ENCODE results near the gene TNS3.

TNS3 gene

DNA sequence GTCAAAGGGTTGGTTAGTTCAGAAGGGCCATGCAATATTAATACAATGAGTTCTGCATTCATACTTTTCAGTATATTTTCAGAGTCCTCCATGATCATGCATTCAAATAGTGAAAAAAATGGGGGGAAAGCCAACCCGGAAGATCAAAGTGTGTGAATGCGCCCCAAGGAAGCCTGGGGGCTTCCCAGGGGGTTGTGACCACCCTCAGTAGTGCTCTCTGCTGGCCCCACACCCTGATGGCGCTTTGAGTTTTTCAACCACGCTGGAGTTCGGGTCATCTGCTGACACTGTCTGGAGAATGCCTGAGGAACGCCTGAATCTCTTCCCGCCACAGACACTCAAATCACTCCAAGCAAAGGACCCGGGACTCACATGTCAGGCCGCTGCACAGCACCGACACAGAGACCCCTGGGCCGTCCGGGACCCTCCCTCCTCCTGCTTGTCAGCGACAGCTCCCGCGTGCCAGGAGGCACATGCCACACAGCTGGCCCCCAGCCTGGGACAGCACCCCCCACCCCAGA, 1.0 kb downstream of the TNS3 start:
- DNase-seq, result no peak

DNA sequence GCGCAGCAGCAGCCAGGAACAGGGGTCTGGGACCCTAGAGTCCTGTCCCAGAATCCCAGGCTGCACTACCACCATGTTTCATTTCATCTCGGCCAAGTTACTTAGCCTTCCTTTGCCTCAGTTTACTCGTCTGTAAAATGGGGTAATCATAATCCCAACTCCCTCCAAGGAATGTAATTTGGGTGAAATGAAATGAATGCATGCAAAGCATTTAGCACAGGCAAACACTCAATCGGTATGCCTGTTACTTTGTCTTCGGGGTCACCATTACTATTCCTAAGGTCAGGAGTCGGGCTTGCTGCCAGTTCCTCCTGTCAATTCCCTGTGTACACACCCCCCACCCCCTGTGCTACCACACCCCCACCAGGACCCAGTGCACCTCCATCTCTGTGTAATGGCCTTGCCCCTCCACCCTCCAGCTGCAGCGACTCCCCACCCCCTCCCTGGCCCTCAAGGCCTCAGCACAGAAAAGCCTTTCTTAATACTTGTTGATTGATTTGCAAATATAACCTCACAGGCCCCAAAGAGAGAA, 1.7 kb downstream of the TNS3 start:
- DNase-seq, result no peak

DNA sequence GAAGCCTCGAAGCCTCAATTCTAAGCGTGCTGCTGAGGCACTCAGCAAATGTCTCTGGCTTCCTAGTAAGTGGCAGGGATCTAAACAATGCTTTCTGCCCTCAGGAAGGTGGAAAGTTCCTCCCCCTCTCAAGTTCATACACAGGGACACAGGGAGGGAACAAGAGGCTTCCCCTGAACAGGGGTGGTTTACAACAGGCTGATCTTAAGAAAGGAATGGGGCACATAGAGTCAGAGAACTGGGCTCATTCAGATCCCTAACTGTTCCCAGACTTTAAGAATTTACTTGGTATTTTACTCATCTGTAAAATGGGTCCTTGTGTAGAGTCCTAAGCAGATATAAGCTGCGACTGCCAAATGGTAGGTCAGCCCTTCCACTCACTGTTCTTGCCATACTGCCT, 2.5 kb downstream of the TNS3 start:
- DNase-seq, result no peak

DNA sequence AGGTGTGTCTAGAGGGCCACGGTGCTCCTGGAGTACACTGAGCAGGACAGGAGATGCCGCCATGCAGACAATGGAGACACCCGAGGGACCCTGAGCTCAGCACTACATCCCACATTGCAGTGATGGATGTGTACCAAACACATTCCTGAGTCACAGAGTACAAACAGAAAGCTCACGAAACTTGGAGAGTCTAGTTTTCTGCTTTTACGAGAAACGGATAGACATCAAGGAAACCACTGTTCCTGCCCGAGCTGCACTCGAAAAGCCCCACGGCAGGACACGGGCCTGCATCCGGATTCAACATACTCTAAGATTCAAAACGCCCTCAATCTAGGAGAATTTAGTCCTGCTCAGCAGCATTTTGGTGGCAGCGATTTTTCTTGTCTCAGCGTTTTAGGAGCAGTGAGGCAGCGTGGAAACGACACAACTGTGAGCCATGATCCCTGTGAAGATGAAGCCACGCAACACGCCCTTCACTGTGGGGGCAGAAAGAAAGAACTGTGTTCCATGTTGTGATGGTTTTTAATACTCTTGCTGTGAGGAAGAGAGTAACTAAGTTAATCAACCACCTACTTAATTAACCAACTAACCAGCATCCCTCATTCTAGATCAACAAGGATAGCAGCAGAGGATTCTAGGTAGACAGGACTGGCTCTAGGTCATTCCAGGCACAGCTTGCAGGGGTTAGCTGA, 3.2 kb downstream of the TNS3 start:
- no peak for DNase-seq

DNA sequence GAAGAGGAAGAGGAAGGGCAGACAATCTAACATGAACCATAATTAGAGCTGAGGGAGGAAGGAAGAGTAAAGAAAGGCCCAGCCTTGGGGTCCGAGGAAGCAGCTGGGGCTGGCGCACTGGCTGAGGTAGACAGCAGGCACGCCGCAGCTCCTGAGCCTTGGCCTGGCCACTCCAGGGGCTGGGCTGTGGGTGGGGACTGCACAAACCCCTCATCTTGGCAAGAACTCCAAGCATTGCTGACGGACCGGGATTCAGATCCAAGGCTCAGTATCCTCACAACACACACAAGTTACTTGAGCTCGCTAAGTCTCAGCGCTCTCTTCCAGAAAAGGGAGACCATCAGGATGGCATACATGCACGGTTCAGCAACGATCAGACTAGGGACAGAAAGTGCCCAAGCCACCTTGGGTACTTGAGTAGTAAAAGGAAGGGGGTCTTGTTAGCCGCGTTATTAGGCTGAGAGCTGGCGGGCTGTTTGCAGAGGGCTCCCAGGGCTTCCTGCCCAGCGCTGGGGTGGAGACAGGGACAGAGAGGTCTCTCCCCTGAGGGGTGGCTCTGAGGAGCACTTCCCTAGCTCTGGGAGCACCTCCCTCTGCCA, 4.5 kb downstream of the TNS3 start:
- no peak for DNase-seq

DNA sequence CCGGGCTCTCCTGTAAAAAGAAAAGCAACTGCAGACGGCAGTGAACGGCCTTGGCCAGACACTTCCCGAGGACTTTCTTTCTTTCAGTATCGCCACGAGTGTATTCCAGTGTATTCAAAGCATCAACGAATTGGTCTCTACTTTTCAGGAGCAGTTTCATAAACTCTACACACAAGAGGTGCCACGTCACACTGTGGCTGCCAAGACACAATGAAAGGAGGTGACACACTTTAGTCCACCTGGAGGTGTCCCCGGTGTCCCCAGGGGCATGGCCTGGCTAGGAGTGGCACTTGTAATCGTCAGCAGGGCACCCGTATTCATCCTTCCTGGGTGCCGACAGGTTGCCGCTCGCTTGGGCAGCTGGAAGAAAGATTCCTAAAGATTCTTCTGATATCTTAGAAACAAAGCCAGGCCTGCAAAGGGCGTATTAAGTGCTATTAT, 5.0 kb downstream of the TNS3 start:
- no peak for DNase-seq

DNA sequence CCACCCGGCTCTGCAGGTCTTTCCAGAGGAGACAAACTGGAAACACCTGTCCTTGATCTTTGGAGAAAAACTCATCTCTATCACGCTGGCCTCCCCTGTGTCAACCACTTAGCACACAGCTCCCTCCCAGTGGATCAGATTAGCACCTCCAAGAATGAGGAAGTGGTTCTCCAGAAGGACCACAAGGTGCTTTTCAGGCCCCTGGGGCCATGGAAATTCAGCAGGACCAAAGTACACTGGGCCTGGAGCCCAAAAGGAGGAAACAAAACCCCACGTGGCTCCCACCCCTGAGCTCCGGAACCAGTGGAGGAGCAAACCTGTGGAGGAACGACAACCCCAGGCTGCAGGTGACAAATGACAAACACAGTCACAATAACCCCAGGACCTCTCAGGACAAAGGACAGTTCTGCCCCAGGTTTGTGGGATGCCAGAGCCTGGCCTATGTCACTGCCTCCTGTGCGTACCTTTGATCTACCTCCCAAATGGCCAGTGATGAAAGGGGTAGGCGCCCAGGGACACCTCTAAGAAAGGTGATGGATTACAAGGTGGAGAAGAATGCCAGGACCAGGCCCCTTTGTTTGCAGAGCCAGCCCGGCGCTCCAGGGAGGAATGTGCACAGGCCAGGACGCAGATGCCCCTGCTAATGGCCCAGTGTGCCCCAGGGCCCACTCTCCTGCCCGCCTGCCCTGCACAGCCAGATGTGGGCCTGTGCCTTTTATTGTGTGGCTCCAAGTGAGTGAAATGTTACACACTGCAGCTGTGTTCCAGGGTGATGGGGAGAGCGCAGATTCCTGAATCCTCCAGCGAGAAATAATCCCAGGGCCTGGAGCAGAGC, 5.7 kb downstream of the TNS3 start:
- DNase-seq, result no peak

DNA sequence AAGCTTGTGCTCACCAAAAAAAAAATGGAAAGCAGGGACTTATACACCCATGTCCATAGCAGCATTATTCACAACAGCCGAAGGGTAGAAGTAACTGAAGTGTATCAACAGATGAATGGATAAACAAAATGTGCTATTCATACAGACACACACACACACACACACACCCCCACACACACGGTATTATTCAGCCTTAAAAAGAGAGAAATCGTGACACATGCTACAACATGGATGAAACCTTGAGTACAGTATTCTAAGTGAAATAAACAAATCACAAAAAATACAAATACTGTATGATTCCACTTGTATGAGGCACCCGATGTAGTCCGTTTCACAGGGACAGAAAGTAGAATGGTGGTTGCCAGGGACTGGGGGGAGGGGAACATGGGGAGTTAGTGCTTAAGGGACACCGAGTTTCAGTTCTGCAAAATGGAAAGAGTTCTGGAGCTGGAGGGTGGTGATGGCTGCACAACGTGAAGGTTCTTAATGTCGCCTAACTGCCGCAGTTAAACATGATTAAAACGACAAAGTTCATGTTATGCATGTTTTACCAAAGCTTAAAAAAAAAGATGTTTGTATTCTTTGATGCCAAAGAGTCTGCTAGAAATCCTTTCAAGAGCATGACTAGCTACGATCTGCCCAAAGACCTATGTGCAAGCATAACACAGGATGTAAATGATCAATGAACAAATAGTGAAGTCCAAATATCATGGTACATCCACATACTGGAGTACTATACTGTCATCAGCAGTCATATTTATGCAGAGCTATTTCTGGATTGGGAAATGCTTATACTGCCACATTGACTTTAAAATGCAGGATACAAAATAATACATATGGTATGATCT, 7.2 kb downstream of the TNS3 start:
- DNase-seq, result no peak

DNA sequence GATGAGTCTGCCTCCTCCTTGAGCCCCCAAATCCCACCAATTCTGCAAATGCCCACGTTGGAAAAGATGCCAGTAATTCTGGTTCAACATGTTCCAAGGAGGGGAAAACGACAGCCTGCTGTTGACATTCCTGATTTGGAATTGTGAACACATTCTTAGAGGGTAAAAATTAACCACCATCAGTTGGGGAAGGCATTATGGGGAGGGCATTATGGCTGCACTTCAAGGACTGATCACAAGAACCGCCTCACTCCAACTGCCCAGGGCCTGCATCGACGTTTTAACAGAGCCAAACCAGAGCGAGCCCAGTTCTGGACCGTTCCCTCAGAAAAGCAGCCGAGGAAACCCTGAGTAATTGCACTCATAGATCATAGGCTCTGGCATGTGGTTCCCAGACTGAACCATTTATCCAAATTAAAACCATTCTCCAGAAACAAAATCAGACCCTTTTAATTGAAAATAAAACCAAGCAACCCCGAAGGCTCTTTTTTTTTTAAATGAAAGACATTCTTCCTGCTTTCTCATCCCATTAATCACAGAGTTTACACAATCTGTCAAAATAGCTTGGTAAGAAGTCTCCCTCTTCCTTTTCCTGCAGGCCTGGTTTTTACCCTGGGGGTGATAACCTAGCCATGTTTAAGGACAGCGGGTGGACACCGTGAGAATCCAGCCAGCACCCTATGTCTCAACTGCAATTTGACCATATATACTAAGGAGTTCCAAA, 8.0 kb downstream of the TNS3 start:
- DNase-seq, result no peak

DNA sequence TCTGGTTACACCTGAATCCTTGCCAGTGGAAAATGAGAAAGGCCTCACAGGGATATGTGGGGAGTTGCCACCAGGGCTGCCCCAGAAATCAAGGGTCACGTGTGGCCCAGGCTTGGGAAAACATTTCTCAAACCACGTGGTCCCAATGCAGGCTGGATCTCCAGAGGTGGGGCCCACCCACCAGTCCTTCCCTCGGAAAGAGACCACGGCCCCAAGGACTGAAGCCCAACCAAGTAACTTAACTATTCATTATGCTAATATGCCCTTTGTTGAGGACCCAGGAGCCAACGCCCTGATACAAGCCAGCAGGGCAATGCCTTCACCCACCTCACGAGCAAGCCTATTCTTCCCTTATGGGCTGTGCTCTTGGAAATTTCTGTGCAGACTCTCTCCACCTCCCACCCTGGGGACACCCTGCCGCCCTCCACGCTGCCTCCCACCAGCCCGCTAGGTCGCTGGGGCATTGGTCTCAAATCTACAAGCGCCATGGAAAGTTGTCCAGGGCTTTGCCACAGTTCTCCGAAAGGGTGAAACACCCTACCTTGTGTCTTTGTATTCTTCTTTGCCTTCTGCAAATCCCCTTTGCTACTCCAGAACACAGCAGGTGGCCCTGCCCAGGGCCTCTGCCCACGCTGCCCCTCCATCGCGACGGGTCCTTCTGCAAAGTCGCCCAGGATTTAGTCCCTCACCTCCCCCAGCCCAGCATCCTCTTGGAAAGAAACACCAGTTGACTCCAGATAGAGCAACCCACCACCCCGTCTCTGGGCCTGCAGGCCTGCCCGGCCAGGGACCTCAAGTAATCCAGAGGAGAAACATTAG, 8.8 kb downstream of the TNS3 start:
- no peak for DNase-seq

DNA sequence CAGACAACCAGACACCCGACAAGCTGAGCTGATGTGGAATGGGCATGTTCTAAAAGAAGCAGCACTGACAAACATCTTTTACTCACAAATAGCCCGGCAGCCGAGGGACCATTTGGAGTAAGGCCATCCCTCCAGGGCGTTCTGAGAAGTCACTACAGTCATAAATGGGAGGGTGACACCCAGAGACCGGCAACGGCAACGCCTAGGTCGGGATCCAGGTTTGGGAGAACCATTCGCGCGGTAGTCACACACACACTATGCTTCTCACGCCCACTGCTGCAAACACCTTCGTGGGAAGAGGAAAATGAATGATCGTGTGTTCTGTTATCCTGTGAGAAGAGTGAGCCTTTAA, 9.8 kb downstream of the TNS3 start:
- DNase-seq, result no peak

DNA sequence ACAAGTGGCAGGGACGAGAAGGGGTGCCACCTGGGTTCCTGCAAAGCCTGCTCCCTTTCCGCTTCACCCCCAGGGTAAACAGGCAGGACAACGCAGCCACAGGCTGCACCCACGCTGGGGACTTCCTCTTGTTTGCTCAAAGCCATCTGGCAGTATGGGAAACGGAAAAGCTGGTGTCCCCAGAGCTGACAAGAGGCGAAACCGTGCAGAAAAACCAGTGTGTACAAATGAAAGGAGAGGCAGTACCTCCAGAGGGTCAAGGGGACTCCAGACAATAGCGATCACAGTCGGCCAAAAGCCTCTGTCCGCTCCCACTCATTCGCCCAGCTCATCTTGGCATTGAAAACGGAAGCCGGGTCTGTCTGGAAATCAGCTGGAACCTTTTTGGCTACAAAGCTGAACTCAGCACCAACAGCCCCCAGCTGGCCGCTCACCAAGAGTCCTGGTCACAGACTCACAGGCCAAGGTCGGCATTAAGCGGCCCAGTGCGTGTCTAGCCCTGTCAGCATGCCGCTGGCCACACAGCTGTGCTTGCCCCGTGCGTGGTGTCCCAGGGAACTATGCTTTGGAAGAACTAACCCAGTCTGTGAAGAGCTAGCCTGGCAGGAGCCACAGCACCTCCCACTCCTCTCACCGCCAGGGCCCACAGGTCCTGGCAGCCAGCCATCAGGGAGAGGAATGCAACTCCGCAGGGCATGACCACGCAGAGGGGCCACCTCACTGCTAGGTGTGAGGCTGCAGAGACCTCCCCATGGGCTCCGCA, 10.4 kb downstream of the TNS3 start:
- DNase-seq, result no peak

DNA sequence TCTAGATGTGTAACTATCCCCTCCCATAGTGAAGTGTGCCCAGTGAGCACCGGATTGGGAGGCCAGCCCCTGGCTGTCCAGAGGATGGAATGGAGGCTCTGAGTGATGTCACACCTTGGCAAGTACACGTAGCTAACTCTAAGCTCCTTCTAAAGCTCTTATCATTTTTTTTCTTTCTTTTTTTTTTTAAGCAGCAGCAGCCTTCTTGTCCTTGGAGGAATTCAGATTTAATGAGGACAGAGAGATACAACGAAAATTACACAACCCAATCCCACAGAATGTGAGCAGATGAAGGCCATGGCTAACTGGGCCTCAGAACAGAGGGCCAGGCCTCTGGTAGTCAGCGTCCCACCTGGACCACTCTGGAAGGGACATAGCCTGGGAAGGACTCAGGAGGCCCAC, 11.3 kb downstream of the TNS3 start:
- no peak for DNase-seq

DNA sequence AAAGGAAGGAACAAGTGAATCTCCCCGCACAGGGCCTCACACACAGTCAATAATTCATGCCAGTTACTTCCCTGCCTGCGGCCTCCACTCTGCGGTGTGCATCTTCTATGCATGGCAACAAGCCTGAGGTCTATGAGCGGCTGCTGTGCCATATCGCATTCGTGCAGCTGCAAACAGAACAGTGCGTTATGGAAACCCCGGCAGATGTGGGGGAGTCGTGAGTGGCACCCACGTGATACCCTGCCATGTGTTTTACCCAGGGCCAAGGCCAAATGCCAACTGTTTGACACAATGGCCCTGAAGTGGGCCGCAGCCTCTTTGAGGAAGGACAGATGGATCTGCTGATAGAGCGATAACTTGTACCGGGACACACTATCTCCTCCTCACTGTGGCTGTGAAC, 13.4 kb downstream of the TNS3 start:
- DNase-seq, result no peak

DNA sequence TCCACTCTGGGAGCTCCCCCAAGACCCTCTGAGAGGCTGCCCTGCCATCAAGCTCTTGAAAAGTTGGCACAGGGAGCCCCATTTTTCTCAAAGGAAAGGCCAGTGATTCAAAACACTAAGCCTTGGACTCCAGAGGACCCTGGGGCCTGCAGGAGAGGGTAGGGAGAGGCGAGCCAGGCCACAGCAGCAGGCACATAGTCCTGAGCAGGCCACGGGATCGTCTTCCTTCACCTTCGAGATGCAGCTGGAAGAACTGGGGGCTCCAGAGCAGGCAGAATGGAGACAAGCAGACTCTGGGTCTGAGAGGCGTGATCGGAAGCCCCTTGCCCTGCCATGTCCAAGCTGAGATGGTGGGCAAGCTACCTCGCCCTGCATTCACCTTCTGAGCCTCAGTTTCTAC, 13.9 kb downstream of the TNS3 start:
- no peak for DNase-seq

DNA sequence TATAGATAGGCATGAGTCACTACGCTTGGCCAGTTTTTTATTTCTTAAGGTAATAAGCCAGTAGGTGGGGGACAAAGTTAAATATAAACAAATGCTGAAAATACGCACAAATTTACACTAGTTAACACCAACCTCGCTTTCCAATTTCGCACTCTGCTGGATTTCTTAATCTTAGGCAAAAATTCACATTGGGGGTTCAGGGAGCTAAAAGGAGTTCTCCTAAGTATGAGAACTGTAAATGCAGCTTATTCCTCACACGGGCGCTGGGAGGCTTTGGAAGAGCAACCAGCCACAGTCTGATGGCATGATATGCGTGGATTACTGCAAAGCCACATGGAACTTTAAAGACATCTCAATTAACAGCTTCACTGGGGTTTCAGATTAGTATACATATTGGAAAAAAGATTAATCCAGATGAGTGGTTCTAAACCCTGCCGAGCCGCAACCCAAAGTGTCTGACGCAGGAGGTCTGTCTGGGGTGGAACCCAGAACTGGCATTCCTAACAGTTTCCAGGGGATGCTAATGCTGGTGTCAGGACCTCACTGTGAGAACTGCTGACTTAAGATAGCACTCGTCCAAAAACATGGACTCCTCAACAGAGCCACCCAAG, 16.2 kb downstream of the TNS3 start:
- no peak for DNase-seq

DNA sequence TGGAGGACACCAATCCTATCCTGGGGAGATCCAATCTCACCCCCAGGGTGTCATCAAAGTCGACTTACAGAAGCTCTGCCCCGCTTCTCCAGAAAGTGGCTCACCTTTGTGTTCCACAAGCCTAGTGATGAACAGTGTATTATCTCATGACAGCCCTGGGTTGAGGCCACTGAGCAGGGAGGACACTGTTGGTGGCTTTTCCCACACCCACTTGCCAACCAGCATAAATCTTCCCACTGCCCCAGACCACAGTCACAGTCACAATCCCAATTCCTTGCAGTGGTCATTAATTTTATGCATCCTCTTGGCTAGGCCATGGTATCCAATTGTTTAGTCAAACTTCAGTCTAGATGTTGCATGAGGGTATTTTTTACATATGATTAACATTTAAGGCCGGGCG, 18.4 kb downstream of the TNS3 start:
- no peak for DNase-seq

DNA sequence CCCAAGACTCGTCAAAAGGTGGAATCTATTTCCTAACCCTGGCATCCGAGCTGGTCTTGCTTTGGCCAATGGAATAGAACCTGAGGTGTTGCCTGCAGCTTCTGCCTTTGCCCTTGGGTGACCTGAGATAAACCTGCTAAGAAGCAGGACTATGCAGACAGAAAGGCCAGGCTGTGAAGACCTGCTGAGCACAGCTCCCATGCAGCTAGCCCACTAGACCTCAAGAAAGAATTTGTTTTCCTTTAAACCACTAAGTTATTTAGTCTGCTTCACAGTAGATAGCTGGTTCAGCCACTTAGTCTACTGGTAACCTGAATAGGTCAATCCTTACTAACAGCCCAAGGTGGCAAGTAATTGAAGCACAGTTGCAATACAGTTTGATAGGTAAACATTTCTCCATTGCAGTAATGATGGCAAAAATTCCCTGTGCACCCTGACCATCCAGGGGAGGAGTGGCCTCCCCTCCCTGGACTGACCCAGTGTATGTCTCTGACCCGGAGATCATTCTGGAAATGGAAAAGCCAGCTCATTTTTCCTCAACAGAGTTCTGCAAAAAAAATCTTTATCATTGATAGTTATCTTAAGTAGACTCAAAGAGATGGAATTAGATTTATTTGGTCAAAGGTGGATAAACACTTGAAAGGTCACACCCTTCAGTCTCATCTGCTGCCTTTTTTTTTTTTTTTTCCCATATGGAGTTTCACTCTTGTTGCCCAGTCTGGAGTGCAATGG, 20.0 kb downstream of the TNS3 start:
- DNase-seq, result no peak

Data from activated CD4-positive, alpha-beta T cell treated with anti-CD3 and anti-CD28 coated beads for 1 hour (primary cell).